Neural progenitor cell (in vitro differentiated cells): ENCODE measurements around the gene TNS3. TPM values are rescaled to one million over a fixed set of nuclear protein-coding genes. Genes with fewer than 3 reads are reported as not detected.

Experiments used
- DNase-seq: peaks from one replicate; pipeline ENCODE4 v3.0.0-alpha.2; 2016; ENCODE audit warnings: low spot score
- H2AFZ ChIP-seq: fragments of 200-600 bp; sonication (generic); replicated peaks from 2 replicates; pipeline ENCODE4 v1.6.1; 2016; ENCODE audit warnings: antibody characterized with exemption
- H3F3A ChIP-seq: fragments of 200-600 bp; sonication (generic); 2 replicates; pipeline ENCODE4 v1.6.1; 2016; ENCODE audit warnings: antibody characterized with exemption, low read depth
- H3K27ac ChIP-seq: fragments of 200-600 bp; sonication (generic); 2 replicates; pipeline ENCODE4 v1.5.1; 2016; ENCODE audit warnings: mild to moderate bottlenecking
- H3K27me3 ChIP-seq: fragments of 200-600 bp; sonication (generic); 2 replicates; pipeline ENCODE4 v1.6.1; 2016; ENCODE audit warnings: mild to moderate bottlenecking, moderate library complexity
- H3K36me3 ChIP-seq: fragments of 200-600 bp; sonication (generic); 2 replicates; pipeline ENCODE4 v1.5.1; 2016
- H3K4me1 ChIP-seq: fragments of 200-600 bp; sonication (generic); 2 replicates; pipeline ENCODE4 v1.6.1; 2016; ENCODE audit warnings: mixed run types
- H3K4me2 ChIP-seq: fragments of 200-600 bp; sonication (generic); 2 replicates; pipeline ENCODE4 v1.6.1; 2016
- H3K4me3 ChIP-seq: fragments of 200-600 bp; sonication (generic); 2 replicates; pipeline ENCODE4 v1.5.1; 2016
- H3K79me2 ChIP-seq: fragments of 200-600 bp; sonication (generic); 2 replicates; pipeline ENCODE4 v1.6.1; 2016; ENCODE audit warnings: low read depth
- H3K9ac ChIP-seq: fragments of 200-600 bp; sonication (generic); 2 replicates; pipeline ENCODE4 v1.6.1; 2016
- H3K9me3 ChIP-seq: fragments of 200-600 bp; sonication (generic); 2 replicates; pipeline ENCODE4 v1.5.1; 2016; ENCODE audit warnings: low read depth
- H4K20me1 ChIP-seq: fragments of 200-600 bp; sonication (generic); 2 replicates; pipeline ENCODE4 v1.6.1; 2016; ENCODE audit warnings: low read depth
- H3K27ac Mint-ChIP-seq: 3 replicates; pipeline ENCODE4 v1.8.0; 2021; ENCODE audit warnings: mixed read lengths
- H3K27me3 Mint-ChIP-seq: 2 replicates; pipeline ENCODE4 v1.8.0; 2022; ENCODE audit warnings: low read depth, mild to moderate bottlenecking, inconsistent platforms, moderate library complexity, mixed read lengths; ENCODE audit not compliant: insufficient read depth
- H3K36me3 Mint-ChIP-seq: 3 replicates; pipeline ENCODE4 v1.8.0; 2021; ENCODE audit warnings: mixed read lengths
- H3K4me1 Mint-ChIP-seq: 3 replicates; pipeline ENCODE4 v1.8.0; 2021; ENCODE audit warnings: mixed read lengths
- H3K4me3 Mint-ChIP-seq: 3 replicates; pipeline ENCODE4 v1.8.0; 2021; ENCODE audit warnings: mild to moderate bottlenecking, moderate library complexity, mixed read lengths
- H3K9me3 Mint-ChIP-seq: 3 replicates; pipeline ENCODE4 v1.8.0; 2020; ENCODE audit warnings: mixed read lengths
- CTCF ChIP-seq: fragments of 200-600 bp; sonication (generic); IDR thresholded peaks from 2 replicates; pipeline ENCODE4 v1.5.1; 2017; ENCODE audit warnings: antibody characterized with exemption, mild to moderate bottlenecking
- EZH2 ChIP-seq: fragments of 200-600 bp; sonication (generic); IDR thresholded peaks from 2 replicates; pipeline ENCODE4 v1.6.1; 2017; ENCODE audit warnings: antibody characterized with exemption, mild to moderate bottlenecking, moderate library complexity
- EZH2phosphoT487 ChIP-seq: fragments of 200-600 bp; sonication (generic); IDR thresholded peaks from 2 replicates; pipeline ENCODE4 v1.6.1; 2017; ENCODE audit warnings: antibody characterized with exemption
- total RNA-seq: library from RNA; depleted of rRNA; stranded (reverse); fragments of >200 nt; gene quantifications from 2 replicates; pipeline ENCODE4 v1.2.3, GENCODE V29; 2015; ENCODE audit warnings: low replicate concordance

The TNS3 gene
- total RNA-seq, 1 donor from 2014 or later, result 15.0 TPM

- H4K20me1 ChIP-seq, result no peaks in the 10 kb centered on the region
- no peaks in the 10 kb centered on the region for H3F3A ChIP-seq
- TF ChIP-seq EZH2phosphoT487 (no peak), EZH2 (no peak), CTCF (no peak)
- H2AFZ ChIP-seq, result no peak overlapping the region
- H3K36me3 Mint-ChIP-seq, result peaks cover 5% of the 10 kb centered on the region
- DNase-seq, result no peak
- peaks cover 6% of the 10 kb centered on the region for H3K4me1 ChIP-seq
- H3K79me2 ChIP-seq, result no peaks in the 10 kb centered on the region
- peaks cover 2% of the 10 kb centered on the region for H3K27me3 Mint-ChIP-seq
- H3K4me1 Mint-ChIP-seq, result peaks cover 6% of the 10 kb centered on the region
- H3K27me3 ChIP-seq, result no peaks in the 10 kb centered on the region
- no peak overlapping the region for H3K4me2 ChIP-seq
- no peak overlapping the region for H3K9ac ChIP-seq
- no peak overlapping the region for H3K4me3 Mint-ChIP-seq
- H3K27ac Mint-ChIP-seq, result no peak overlapping the region
- no peak overlapping the region for H3K27ac ChIP-seq
- no peaks in the 10 kb centered on the region for H3K36me3 ChIP-seq
- no peaks in the 10 kb centered on the region for H3K9me3 ChIP-seq
- H3K9me3 Mint-ChIP-seq, result peaks cover 3% of the 10 kb centered on the region
- H3K4me3 ChIP-seq, result no peak overlapping the region
These were observed 30.1 kb downstream of the TNS3 start for GRCh38 chr7:47551668-47552440.

DNA sequence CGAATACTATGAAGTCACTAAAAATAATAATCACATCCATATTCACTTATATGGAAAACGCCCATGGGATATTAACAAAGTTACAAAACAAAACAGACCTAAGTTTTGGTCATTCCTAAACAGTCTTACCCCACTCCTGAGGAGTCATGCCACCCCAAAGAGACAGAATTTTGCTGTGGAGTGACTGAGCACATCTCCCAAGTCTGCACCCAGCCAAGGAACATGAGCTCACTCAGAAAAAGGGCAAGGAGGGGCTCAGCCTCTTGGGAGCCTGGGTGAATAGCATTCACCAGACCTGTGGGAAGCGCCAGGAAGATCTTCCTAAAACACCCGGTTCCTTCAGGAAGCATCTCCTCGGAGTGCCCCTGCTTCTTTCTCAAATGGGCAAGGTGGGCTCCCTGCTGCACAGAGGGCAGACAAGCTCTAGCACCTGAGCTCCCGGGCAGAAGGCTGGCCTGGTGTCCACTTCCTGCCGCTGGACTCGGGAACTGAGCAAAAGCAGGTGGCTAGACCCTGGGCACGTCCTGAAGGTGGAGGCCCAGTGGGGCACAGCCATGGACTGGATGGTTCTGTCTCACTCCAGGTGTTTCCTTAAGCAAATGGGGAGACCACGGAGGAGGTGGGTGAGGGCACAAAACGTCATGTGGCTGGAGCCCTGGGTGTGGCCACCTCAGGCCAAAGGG, 31.0 kb downstream of the TNS3 start:
- H3K4me1 ChIP-seq, result peaks cover 6% of the 10 kb centered on the region
- no peak overlapping the region for H3K9ac ChIP-seq
- no peaks in the 10 kb centered on the region for H3K79me2 ChIP-seq
- no peak overlapping the region for H3K27ac ChIP-seq
- H3K4me3 Mint-ChIP-seq, result no peak overlapping the region
- peaks cover 7% of the 10 kb centered on the region for H3K4me1 Mint-ChIP-seq
- H3K27me3 Mint-ChIP-seq, result peaks cover 2% of the 10 kb centered on the region
- no peak for DNase-seq
- no peak overlapping the region for H2AFZ ChIP-seq
- H3F3A ChIP-seq, result no peaks in the 10 kb centered on the region
- H3K4me3 ChIP-seq, result no peak overlapping the region
- H3K9me3 ChIP-seq, result no peaks in the 10 kb centered on the region
- H3K27me3 ChIP-seq, result no peaks in the 10 kb centered on the region
- no peak overlapping the region for H3K4me2 ChIP-seq
- H3K27ac Mint-ChIP-seq, result no peak overlapping the region
- no peaks in the 10 kb centered on the region for H4K20me1 ChIP-seq
- H3K36me3 Mint-ChIP-seq, result peaks cover 5% of the 10 kb centered on the region
- TF ChIP-seq CTCF (no peak), EZH2phosphoT487 (no peak), EZH2 (no peak)
- no peaks in the 10 kb centered on the region for H3K36me3 ChIP-seq
- peaks cover 3% of the 10 kb centered on the region for H3K9me3 Mint-ChIP-seq

DNA sequence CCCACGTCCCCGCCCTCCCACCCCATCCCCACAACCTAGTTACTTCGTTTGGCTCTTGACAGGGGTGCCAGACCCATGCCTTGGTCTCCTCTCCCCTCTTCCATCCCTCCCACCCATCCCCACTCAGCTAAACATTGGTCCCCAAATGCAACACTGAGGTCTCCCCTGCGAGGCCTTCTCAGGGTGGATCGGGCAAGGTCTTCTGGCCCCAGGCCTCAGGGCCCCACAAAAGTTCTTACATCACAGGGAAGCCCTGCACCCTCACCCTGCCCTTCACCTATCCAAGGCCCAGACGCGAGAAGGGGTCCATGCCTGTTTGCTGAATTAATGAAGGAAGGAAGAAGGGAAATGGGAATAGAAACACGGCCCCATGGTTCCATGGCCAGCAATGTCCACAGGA, 32.0 kb downstream of the TNS3 start:
- no peak for TF ChIP-seq EZH2phosphoT487
- no peak for TF ChIP-seq EZH2
- TF ChIP-seq CTCF, result no peak
- Histone ChIP-seq H3K9ac (no peak overlapping the region), H3K27ac (no peak overlapping the region), H3K27me3 (no peaks in the 10 kb centered on the region), H2AFZ (no peak overlapping the region), H3K9me3 (no peaks in the 10 kb centered on the region), H3K4me2 (no peak overlapping the region), H3K36me3 (no peaks in the 10 kb centered on the region), H3F3A (no peaks in the 10 kb centered on the region), H3K4me3 (no peak overlapping the region), H3K79me2 (no peaks in the 10 kb centered on the region), H3K4me1 (peaks cover 6% of the 10 kb centered on the region), H4K20me1 (no peaks in the 10 kb centered on the region)
- H3K9me3 Mint-ChIP-seq, result peaks cover 3% of the 10 kb centered on the region
- H3K36me3 Mint-ChIP-seq, result peaks cover 5% of the 10 kb centered on the region
- peaks cover 4% of the 10 kb centered on the region for H3K27me3 Mint-ChIP-seq
- H3K4me3 Mint-ChIP-seq, result no peak overlapping the region
- no peak overlapping the region for H3K27ac Mint-ChIP-seq
- peaks cover 7% of the 10 kb centered on the region for H3K4me1 Mint-ChIP-seq
- DNase-seq, result no peak
